ENCODE results near the gene FAM136A. TPM values are rescaled to one million over a fixed set of nuclear protein-coding genes. Genes with fewer than 3 reads are reported as not detected.
A peak's percentile ranks its signal among the peaks of the same experiment; 100 is the strongest.
"Not testable (repeated sequence)": the region's sequence is repeated elsewhere in the genome, so short reads cannot be mapped to it uniquely, and the experiment has no call there.

FAM136A gene
- polyA plus RNA-seq, 1 experiment: 34.1 TPM

- no peaks in the 10 kb centered on the region for H3K9me3 ChIP-seq (ENCODE audit: control insufficient read depth, insufficient read depth, low read length)
- no peak for TF ChIP-seq CTCF (IDR thresholded peaks at IDR 0.05; ENCODE audit: low read depth, low read length)
- CTCF ChIA-PET: no interaction called here
- no peak for DNase-seq (ENCODE audit: low read depth, low spot score)
- no peaks in the 10 kb centered on the region for H3K27me3 ChIP-seq (ENCODE audit: control insufficient read depth, insufficient read depth, low read length)
- POLR2A ChIA-PET: no interaction called here
- H3K27ac ChIP-seq (ENCODE audit: low read depth, low read length): no peak overlapping the region
- no peak overlapping the region for H3K4me3 ChIP-seq (ENCODE audit: low read depth, low read length)
These were observed 21.5 kb downstream of the FAM136A start for GRCh38 chr2:70280242-70280798.

GRCh38 chr2:70270323-70270722, 31.5 kb downstream of the FAM136A start:
- TF ChIP-seq CTCF (IDR thresholded peaks at IDR 0.05; ENCODE audit: low read depth, low read length): no peak
- no peak overlapping the region for H3K4me3 ChIP-seq (ENCODE audit: low read depth, low read length)
- peaks cover 4% of the 10 kb centered on the region; the same call in 1 of the 2 replicates for H3K9me3 ChIP-seq (ENCODE audit: control insufficient read depth, insufficient read depth, low read length)
- ChIA-PET CTCF (interaction anchor here (0.7 kb wide), 1 partner anchor 11 kb away, joined by 8 read pairs; no protein-coding TSS in a partner anchor), POLR2A (no interaction called here)
- no peak overlapping the region for H3K27ac ChIP-seq (ENCODE audit: low read depth, low read length)
- H3K27me3 ChIP-seq (ENCODE audit: control insufficient read depth, insufficient read depth, low read length): no peaks in the 10 kb centered on the region
- no peak for DNase-seq (ENCODE audit: low read depth, low spot score)

- H3K9me3 ChIP-seq (ENCODE audit: control insufficient read depth, insufficient read depth, low read length); H3K27ac ChIP-seq (ENCODE audit: low read depth, low read length); POLR2A ChIA-PET; H3K27me3 ChIP-seq (ENCODE audit: control insufficient read depth, insufficient read depth, low read length); DNase-seq (ENCODE audit: low read depth, low spot score); H3K4me3 ChIP-seq (ENCODE audit: low read depth, low read length); CTCF ChIA-PET: not testable (repeated sequence)
These were observed 32.2 kb downstream of the FAM136A start for GRCh38 chr2:70269422-70270302.

GRCh38 chr2:70266925-70267324, 34.9 kb downstream of the FAM136A start:
- POLR2A ChIA-PET; DNase-seq (ENCODE audit: low read depth, low spot score); CTCF ChIA-PET; H3K27me3 ChIP-seq (ENCODE audit: control insufficient read depth, insufficient read depth, low read length); H3K4me3 ChIP-seq (ENCODE audit: low read depth, low read length); H3K27ac ChIP-seq (ENCODE audit: low read depth, low read length); H3K9me3 ChIP-seq (ENCODE audit: control insufficient read depth, insufficient read depth, low read length): not testable (repeated sequence)

- DNase-seq (ENCODE audit: low read depth, low spot score): no peak
- H3K4me3 ChIP-seq (ENCODE audit: low read depth, low read length): no peak overlapping the region
- H3K27me3 ChIP-seq (ENCODE audit: control insufficient read depth, insufficient read depth, low read length): no peaks in the 10 kb centered on the region
- H3K27ac ChIP-seq (ENCODE audit: low read depth, low read length): no peak overlapping the region
- no peaks in the 10 kb centered on the region for H3K9me3 ChIP-seq (ENCODE audit: control insufficient read depth, insufficient read depth, low read length)
- TF ChIP-seq CTCF (IDR thresholded peaks at IDR 0.05; ENCODE audit: low read depth, low read length): no peak
- CTCF ChIA-PET: no interaction called here
- POLR2A ChIA-PET: no interaction called here
These were observed 40.4 kb downstream of the FAM136A start for GRCh38 chr2:70261501-70261900.

- ChIA-PET CTCF (interaction anchor here (0.8 to 0.9 kb wide), 2 partner anchors 9 to 44 kb away, joined by 3 read pairs; no protein-coding TSS in a partner anchor), POLR2A (interaction anchor here (0.6 to 2.5 kb wide), 4 partner anchors 9 to 68 kb away, joined by 4 to 16 read pairs (median 10); partner anchors contain the start of genes C2orf42, SNRPG and TIA1)
- Histone ChIP-seq H3K4me3 (ENCODE audit: low read depth, low read length) (peak overlapping the region; percentile 77), H3K9me3 (ENCODE audit: control insufficient read depth, insufficient read depth, low read length) (no peaks in the 10 kb centered on the region), H3K27ac (ENCODE audit: low read depth, low read length) (peak overlapping the region; percentile 11), H3K27me3 (ENCODE audit: control insufficient read depth, insufficient read depth, low read length) (no peaks in the 10 kb centered on the region)
- no peak for DNase-seq (ENCODE audit: low read depth, low spot score)
- TF ChIP-seq CTCF (IDR thresholded peaks at IDR 0.05; ENCODE audit: low read depth, low read length): no peak
These were observed 43.4 kb downstream of the FAM136A start for GRCh38 chr2:70258532-70258875.
